Caco-2 (cell line): ENCODE results near the gene HES4. TPM values are rescaled to one million over a fixed set of nuclear protein-coding genes. Genes with fewer than 3 reads are reported as not detected.

Experiments used
- BruUV-seq: library from RNA; stranded (reverse); fragments of 400-500 nt; replicated peaks from 2 replicates; lab custom pipeline; 2021; lab: Mats Ljungman, UMichigan
- CTCF ChIA-PET: fragments of 300-600 bp; sonication (Branson Sonifier 250); formaldehyde crosslinking; loops from one replicate; lab custom pipeline; 2022; ENCODE audit warnings: antibody characterized with exemption; lab: Charles Lee
- POLR2A ChIA-PET: fragments of 300-600 bp; sonication (Branson Sonifier 250); formaldehyde crosslinking; loops from one replicate; lab custom pipeline; 2022; ENCODE audit warnings: antibody characterized with exemption; lab: Charles Lee
- DNase-seq, 2 experiments: peaks; one replicate each; pipeline versions ENCODE4 v3.0.0 to v3.0.0-alpha.2; 2020 to 2022
- H3K27me3 ChIP-seq: replicated peaks from 2 replicates; pipeline ENCODE4 v1.6.0; 2011; ENCODE audit warnings: low read length; ENCODE audit not compliant: control insufficient read depth, insufficient read depth
- H3K36me3 ChIP-seq: 2 replicates; pipeline ENCODE4 v1.5.1; 2011; ENCODE audit warnings: low read length; ENCODE audit not compliant: control insufficient read depth, insufficient read depth
- H3K4me1 ChIP-seq: fragments of 250-450 bp; sonication (Bioruptor Pico); 2 replicates; pipeline ENCODE4 v1.5.1; 2020; ENCODE audit warnings: mild to moderate bottlenecking
- H3K4me3 ChIP-seq: 2 replicates; pipeline ENCODE4 v1.5.1; 2011; ENCODE audit warnings: low read depth, mild to moderate bottlenecking, control low read depth, low read length
- H3K9me3 ChIP-seq: fragments of 250-450 bp; sonication (Bioruptor Pico); 2 replicates; pipeline ENCODE4 v1.5.1; 2020; ENCODE audit warnings: mild to moderate bottlenecking, moderate library complexity
- H3K27ac Mint-ChIP-seq: one replicate; pipeline ENCODE4 v1.8.0; 2022; ENCODE audit warnings: mixed read lengths; ENCODE audit not compliant: unreplicated experiment
- H3K27me3 Mint-ChIP-seq: one replicate; pipeline ENCODE4 v1.8.0; 2022; ENCODE audit warnings: mixed read lengths; ENCODE audit not compliant: insufficient read depth, unreplicated experiment
- H3K36me3 Mint-ChIP-seq: one replicate; pipeline ENCODE4 v1.8.0; 2022; ENCODE audit warnings: mild to moderate bottlenecking, mixed read lengths; ENCODE audit not compliant: insufficient read depth, unreplicated experiment
- H3K4me1 Mint-ChIP-seq: one replicate; pipeline ENCODE4 v1.8.0; 2022; ENCODE audit warnings: low read depth, mixed read lengths; ENCODE audit not compliant: unreplicated experiment
- H3K4me3 Mint-ChIP-seq: one replicate; pipeline ENCODE4 v1.8.0; 2022; ENCODE audit warnings: mild to moderate bottlenecking, moderate library complexity, mixed read lengths; ENCODE audit not compliant: unreplicated experiment
- H3K9me3 Mint-ChIP-seq: one replicate; pipeline ENCODE4 v1.8.0; 2022; ENCODE audit warnings: mixed read lengths; ENCODE audit not compliant: unreplicated experiment
- intact Hi-C: fragments of 100-400 bp; cut with micrococcal nuclease; formaldehyde crosslinking; loops from one replicate; pipeline ENCODE4 v1.10.0; 2022; ENCODE audit not compliant: unreplicated experiment
- total RNA-seq: library from RNA; stranded (reverse); gene quantifications from 2 replicates; pipeline ENCODE4 v1.2.3, GENCODE V29; 2022
- TF ChIP-seq, protein P1 (sequence below), 2 experiments: fragments of 200-600 bp in 1 of 2; IDR thresholded peaks; 1 replicate in 1 of 2; 2 replicates in 1 of 2; pipeline versions ENCODE4 v1.5.1 to v1.8.0; 2011 to 2022; ENCODE audit warnings: antibody characterized with exemption in 1 of 2, control low read depth in 1 of 2, inconsistent platforms in 1 of 2, low read depth in 1 of 2, low read length in 1 of 2, mild to moderate bottlenecking in 1 of 2, moderate library complexity in 1 of 2; ENCODE audit not compliant: insufficient read depth in 1 of 2, severe bottlenecking in 1 of 2, unreplicated experiment in 1 of 2

Gene HES4
- total RNA-seq, 1 experiment from 2014 or later = 53.8 TPM

DNA sequence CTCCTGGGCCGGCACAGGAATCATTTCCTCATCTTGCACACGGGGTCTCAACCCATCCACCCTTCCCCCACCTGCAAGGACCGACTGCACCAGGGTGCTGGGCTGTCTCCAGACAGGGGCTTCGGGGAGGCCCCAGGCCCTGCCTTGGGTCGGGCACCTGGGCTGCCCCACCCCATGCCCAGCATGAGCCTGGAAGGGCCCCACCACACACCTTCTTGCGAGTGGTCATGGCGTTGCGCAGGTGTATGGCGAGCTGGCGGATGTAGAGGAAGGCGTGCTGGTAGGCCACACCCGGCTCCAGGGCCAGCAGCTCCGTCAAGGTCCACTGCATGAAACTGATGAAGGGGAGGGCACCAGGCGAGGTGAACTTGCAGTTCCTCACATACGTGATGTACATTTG lies 47.7 kb downstream of the HES4 start:
- peaks cover 47% of the 10 kb centered on the region for H3K36me3 Mint-ChIP-seq

DNA sequence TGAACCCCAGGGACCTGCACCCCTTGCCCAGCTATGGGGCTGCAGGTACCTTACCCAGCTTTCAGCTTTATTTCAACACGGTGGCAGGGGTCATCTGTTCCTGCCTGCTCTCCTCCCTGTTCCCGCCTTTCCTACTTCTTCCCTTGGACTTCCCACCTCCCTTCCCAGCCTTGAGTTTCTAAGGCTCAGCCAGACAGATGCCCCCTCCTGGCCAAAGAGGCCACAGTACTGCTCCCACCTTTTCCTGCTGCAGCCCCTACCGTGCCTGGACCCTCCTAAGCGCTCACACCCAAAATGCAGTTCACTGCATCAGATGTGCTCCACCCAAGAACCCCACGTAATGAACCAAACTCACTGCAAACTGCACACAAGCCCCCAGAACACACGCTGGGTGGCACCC lies 48.5 kb downstream of the HES4 start:
- Histone ChIP-seq H3K4me3 (no peak overlapping the region), H3K9me3 (no peaks in the 10 kb centered on the region), H3K36me3 (no peaks in the 10 kb centered on the region; the same call in none of the 2 replicates), H3K27me3 (no peaks in the 10 kb centered on the region), H3K4me1 (no peaks in the 10 kb centered on the region)
- H3K36me3 Mint-ChIP-seq = peaks cover 40% of the 10 kb centered on the region
- no peak overlapping the region for H3K27ac Mint-ChIP-seq
- DNase-seq = no peak
- POLR2A ChIA-PET = no interaction called here
- intact Hi-C loops = no loop called here
- no peaks in the 10 kb centered on the region for H3K4me1 Mint-ChIP-seq
- H3K27me3 Mint-ChIP-seq = no peaks in the 10 kb centered on the region
- CTCF ChIA-PET = interaction anchor here (0.7 kb wide), 1 partner anchor 9 kb away, joined by 3 read pairs; no protein-coding TSS in a partner anchor
- no peaks in the 10 kb centered on the region for H3K9me3 Mint-ChIP-seq
- BruUV-seq = no TSS peak
- TF ChIP-seq, protein P1, sequence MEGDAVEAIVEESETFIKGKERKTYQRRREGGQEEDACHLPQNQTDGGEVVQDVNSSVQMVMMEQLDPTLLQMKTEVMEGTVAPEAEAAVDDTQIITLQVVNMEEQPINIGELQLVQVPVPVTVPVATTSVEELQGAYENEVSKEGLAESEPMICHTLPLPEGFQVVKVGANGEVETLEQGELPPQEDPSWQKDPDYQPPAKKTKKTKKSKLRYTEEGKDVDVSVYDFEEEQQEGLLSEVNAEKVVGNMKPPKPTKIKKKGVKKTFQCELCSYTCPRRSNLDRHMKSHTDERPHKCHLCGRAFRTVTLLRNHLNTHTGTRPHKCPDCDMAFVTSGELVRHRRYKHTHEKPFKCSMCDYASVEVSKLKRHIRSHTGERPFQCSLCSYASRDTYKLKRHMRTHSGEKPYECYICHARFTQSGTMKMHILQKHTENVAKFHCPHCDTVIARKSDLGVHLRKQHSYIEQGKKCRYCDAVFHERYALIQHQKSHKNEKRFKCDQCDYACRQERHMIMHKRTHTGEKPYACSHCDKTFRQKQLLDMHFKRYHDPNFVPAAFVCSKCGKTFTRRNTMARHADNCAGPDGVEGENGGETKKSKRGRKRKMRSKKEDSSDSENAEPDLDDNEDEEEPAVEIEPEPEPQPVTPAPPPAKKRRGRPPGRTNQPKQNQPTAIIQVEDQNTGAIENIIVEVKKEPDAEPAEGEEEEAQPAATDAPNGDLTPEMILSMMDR (IDR thresholded peaks at IDR 0.05; ENCODE audit: insufficient read depth in 1 of 2, low read depth in 1 of 2, low read length in 1 of 2, severe bottlenecking in 1 of 2, unreplicated experiment in 1 of 2) = peak in 1 of 2 experiments; percentile 3
- no peak overlapping the region for H3K4me3 Mint-ChIP-seq

More for the DNA sequence above, 47.7 kb downstream of the HES4 start:
- H3K27me3 Mint-ChIP-seq = no peaks in the 10 kb centered on the region
- H3K4me3 ChIP-seq = no peak overlapping the region
- ChIA-PET POLR2A (no interaction called here), CTCF (no interaction called here)
- no TSS peak for BruUV-seq
- TF ChIP-seq, protein P1 (IDR thresholded peaks at IDR 0.05; ENCODE audit: insufficient read depth in 1 of 2, low read depth in 1 of 2, low read length in 1 of 2, severe bottlenecking in 1 of 2, unreplicated experiment in 1 of 2) = no peak
- no peaks in the 10 kb centered on the region for H3K4me1 Mint-ChIP-seq
- H3K36me3 ChIP-seq = no peaks in the 10 kb centered on the region; the same call in none of the 2 replicates
- no peaks in the 10 kb centered on the region for H3K27me3 ChIP-seq
- intact Hi-C loops = no loop called here
- H3K4me3 Mint-ChIP-seq = no peak overlapping the region
- no peaks in the 10 kb centered on the region for H3K9me3 Mint-ChIP-seq
- H3K27ac Mint-ChIP-seq = no peak overlapping the region
- DNase-seq = no peak
- H3K4me1 ChIP-seq = no peaks in the 10 kb centered on the region
- H3K9me3 ChIP-seq = no peaks in the 10 kb centered on the region

DNA sequence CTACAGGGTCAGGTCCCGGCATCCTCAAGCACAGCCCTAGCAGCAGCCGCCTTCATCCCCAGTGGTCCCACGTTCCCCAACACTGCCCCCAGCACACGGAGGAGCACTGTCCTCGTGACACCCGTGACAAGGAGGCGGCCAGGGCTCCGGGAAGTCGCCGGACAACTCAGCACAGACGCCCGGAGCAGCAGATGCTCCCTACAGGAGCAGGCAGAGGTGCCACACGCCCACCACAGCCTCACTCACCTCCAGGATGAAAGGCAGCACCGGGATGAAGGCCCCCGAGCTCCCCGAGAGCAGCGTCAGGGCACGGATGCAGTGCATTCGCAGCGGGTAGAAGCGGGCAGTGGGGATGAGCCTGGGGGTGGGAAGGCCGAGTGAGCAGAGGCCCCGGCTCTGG lies 49.0 kb downstream of the HES4 start:
- H3K4me3 Mint-ChIP-seq = no peak overlapping the region
- Histone ChIP-seq H3K4me1 (no peaks in the 10 kb centered on the region), H3K27me3 (no peaks in the 10 kb centered on the region), H3K9me3 (no peaks in the 10 kb centered on the region), H3K36me3 (no peaks in the 10 kb centered on the region; the same call in none of the 2 replicates), H3K4me3 (no peak overlapping the region)
- DNase-seq = no peak
- no peak overlapping the region for H3K27ac Mint-ChIP-seq
- ChIA-PET CTCF (no interaction called here), POLR2A (no interaction called here)
- H3K4me1 Mint-ChIP-seq = no peaks in the 10 kb centered on the region
- intact Hi-C loops = no loop called here
- TF ChIP-seq, protein P1 (IDR thresholded peaks at IDR 0.05; ENCODE audit: insufficient read depth in 1 of 2, low read depth in 1 of 2, low read length in 1 of 2, severe bottlenecking in 1 of 2, unreplicated experiment in 1 of 2) = no peak
- BruUV-seq = no TSS peak
- no peaks in the 10 kb centered on the region for H3K27me3 Mint-ChIP-seq
- no peaks in the 10 kb centered on the region for H3K9me3 Mint-ChIP-seq
- H3K36me3 Mint-ChIP-seq = peaks cover 41% of the 10 kb centered on the region
